Fibroblast of lung (primary cell): ENCODE results near the gene ERICH2.

Source experiments
- CTCF ChIP-seq, 2 donors: IDR thresholded peaks in 1 of 2; conservative IDR thresholded peaks in 1 of 2; 1 replicate in 1 of 2; 2 replicates in 1 of 2; pipeline ENCODE4 v1.5.1; 2011 to 2012; ENCODE audit warnings: low read length in 2 of 2, control low read depth in 1 of 2, inconsistent platforms in 1 of 2, low read depth in 1 of 2, mild to moderate bottlenecking in 1 of 2
- EZH2 ChIP-seq: IDR thresholded peaks from 2 replicates; pipeline ENCODE4 v1.5.1; 2012; ENCODE audit warnings: low read length, control low read depth, mild to moderate bottlenecking; ENCODE audit errors: missing control alignments

- TF ChIP-seq CTCF (conservative IDR thresholded peaks at IDR 0.05 in 1 of 2, IDR thresholded peaks at IDR 0.05 in 1 of 2; ENCODE audit: low read depth in 1 of 2, low read length in 2 of 2) = peak; percentile 63 to 71
- TF ChIP-seq EZH2 = peak; percentile 3
Measured at GRCh38 chr2:170815746-170816503, 45.7 kb downstream of the ERICH2 start.
